DND-41 (cell line): Measurements from ENCODE around the gene ST6GAL2.

Source experiments
- ATAC-seq: fragments of 200-7000 bp; cut with Tn5 transposase; 3 replicates; pipeline ENCODE4 v1.9.1; 2021; ENCODE audit warnings: low read depth; ENCODE audit not compliant: insufficient read depth
- DNase-seq: peaks from one replicate; pipeline ENCODE4 v3.0.0-alpha.2; 2020
- H2AFZ ChIP-seq: 2 replicates; pipeline ENCODE4 v1.6.0; 2012; ENCODE audit warnings: low read depth, low read length
- H3K27ac ChIP-seq: 2 replicates; pipeline ENCODE4 v1.5.1; 2012; ENCODE audit warnings: low read length, inconsistent platforms
- H3K27me3 ChIP-seq: fragments of 200-600 bp; sonication (generic); 2 replicates; pipeline ENCODE4 v1.6.0; 2012; ENCODE audit warnings: low read length, mild to moderate bottlenecking, inconsistent platforms; ENCODE audit not compliant: insufficient read depth, poor library complexity
- H3K36me3 ChIP-seq: 2 replicates; pipeline ENCODE4 v1.5.1; 2012; ENCODE audit warnings: low read length, inconsistent platforms; ENCODE audit not compliant: insufficient read depth
- H3K4me1 ChIP-seq: 2 replicates; pipeline ENCODE4 v1.5.1; 2012; ENCODE audit warnings: mild to moderate bottlenecking, low read length; ENCODE audit not compliant: insufficient read depth
- H3K4me2 ChIP-seq: 2 replicates; pipeline ENCODE4 v1.6.0; 2012; ENCODE audit warnings: mild to moderate bottlenecking, moderate library complexity, low read length, inconsistent platforms; ENCODE audit not compliant: insufficient read depth
- H3K4me3 ChIP-seq, 2 experiments: fragments of 200-600 bp in 1 of 2; shearing (Covaris generic) in 1 of 2; 2 replicates each; pipeline ENCODE4 v1.5.1; 2012 to 2016; ENCODE audit warnings: inconsistent platforms in 2 of 2, low read length in 2 of 2, mild to moderate bottlenecking in 2 of 2, low read depth in 1 of 2, moderate library complexity in 1 of 2
- H3K79me2 ChIP-seq: 2 replicates; pipeline ENCODE4 v1.6.0; 2012; ENCODE audit warnings: low read length, inconsistent platforms; ENCODE audit not compliant: insufficient read depth
- H3K9ac ChIP-seq: 2 replicates; pipeline ENCODE4 v1.6.0; 2012; ENCODE audit warnings: low read depth, mild to moderate bottlenecking, inconsistent platforms, low read length, moderate library complexity
- H3K9me3 ChIP-seq: 2 replicates; pipeline ENCODE4 v1.5.1; 2012; ENCODE audit warnings: low read length, moderate library complexity, mild to moderate bottlenecking, inconsistent platforms; ENCODE audit not compliant: insufficient read depth, severe bottlenecking
- H4K20me1 ChIP-seq: 2 replicates; pipeline ENCODE4 v1.6.0; 2012; ENCODE audit warnings: low read length; ENCODE audit not compliant: insufficient read depth
- EZH2 ChIP-seq: IDR thresholded peaks from 3 replicates; pipeline ENCODE4 v1.6.1; 2012; ENCODE audit warnings: borderline replicate concordance, low read depth, mild to moderate bottlenecking, moderate library complexity, low read length, inconsistent platforms; ENCODE audit not compliant: severe bottlenecking
- TF ChIP-seq, protein P1 (sequence below): IDR thresholded peaks from 2 replicates; pipeline ENCODE4 v1.5.1; 2012; ENCODE audit warnings: borderline replicate concordance, low read length, moderate library complexity, mild to moderate bottlenecking; ENCODE audit not compliant: poor library complexity, severe bottlenecking; ENCODE audit errors: extremely low read depth

ST6GAL2 gene

DNA sequence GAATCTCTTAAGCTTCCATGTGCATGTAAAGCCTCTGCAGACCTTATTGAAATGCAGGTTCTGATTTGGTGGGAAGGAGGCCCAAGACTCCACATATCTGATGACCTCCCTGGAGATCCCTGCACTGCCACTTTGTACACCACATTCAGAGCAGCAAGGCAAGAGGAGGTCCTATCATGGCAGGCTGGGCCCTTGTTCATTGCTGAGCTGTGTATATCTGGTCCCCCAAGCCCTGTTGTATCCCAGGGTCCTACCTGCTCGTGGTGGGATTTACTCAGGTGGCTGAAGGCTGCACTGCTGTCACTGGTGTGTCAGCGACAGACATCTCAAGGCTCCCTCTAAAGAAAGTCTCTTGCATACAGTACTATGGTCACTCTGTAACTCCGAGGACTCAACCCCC is 114.2 kb downstream of the ST6GAL2 start:
- TF ChIP-seq, protein P1, sequence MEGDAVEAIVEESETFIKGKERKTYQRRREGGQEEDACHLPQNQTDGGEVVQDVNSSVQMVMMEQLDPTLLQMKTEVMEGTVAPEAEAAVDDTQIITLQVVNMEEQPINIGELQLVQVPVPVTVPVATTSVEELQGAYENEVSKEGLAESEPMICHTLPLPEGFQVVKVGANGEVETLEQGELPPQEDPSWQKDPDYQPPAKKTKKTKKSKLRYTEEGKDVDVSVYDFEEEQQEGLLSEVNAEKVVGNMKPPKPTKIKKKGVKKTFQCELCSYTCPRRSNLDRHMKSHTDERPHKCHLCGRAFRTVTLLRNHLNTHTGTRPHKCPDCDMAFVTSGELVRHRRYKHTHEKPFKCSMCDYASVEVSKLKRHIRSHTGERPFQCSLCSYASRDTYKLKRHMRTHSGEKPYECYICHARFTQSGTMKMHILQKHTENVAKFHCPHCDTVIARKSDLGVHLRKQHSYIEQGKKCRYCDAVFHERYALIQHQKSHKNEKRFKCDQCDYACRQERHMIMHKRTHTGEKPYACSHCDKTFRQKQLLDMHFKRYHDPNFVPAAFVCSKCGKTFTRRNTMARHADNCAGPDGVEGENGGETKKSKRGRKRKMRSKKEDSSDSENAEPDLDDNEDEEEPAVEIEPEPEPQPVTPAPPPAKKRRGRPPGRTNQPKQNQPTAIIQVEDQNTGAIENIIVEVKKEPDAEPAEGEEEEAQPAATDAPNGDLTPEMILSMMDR: no peak
- TF ChIP-seq EZH2: no peak
- no peaks in the 10 kb centered on the region for H3K4me1 ChIP-seq

DNA sequence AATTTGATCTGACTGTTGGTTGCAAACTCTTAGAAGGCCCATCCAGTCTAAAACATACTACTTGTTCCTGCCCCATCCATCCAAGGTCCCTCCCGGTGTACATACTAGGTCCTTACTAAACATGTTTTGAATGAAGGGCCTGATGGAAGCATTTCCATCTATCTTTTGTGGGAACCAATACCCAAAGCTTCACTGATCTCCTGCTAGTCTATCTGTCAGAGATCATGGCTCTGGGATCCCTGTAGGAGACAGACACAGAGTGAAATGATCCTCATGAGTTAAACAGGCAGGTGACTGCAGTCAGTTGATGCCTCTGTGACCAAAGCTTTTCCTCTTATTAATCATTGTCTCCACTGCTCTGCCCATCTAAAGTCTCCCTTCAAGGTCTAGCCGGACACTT is 115.0 kb downstream of the ST6GAL2 start:
- no peaks in the 10 kb centered on the region for H3K4me1 ChIP-seq
- H3K36me3 ChIP-seq: no peaks in the 10 kb centered on the region
- TF ChIP-seq EZH2: no peak
- no peak overlapping the region for H3K27ac ChIP-seq
- no peak for ATAC-seq
- H3K27me3 ChIP-seq: peaks cover 4% of the 10 kb centered on the region
- H2AFZ ChIP-seq: no peak overlapping the region
- H4K20me1 ChIP-seq: no peaks in the 10 kb centered on the region
- H3K9me3 ChIP-seq: no peaks in the 10 kb centered on the region
- no peak for DNase-seq
- no peak overlapping the region for H3K4me3 ChIP-seq
- H3K4me2 ChIP-seq: no peak overlapping the region
- H3K9ac ChIP-seq: no peak overlapping the region
- H3K79me2 ChIP-seq: no peaks in the 10 kb centered on the region

More for the DNA sequence above, 114.2 kb downstream of the ST6GAL2 start:
- H3K79me2 ChIP-seq: no peaks in the 10 kb centered on the region
- no peaks in the 10 kb centered on the region for H3K9me3 ChIP-seq
- no peak overlapping the region for H2AFZ ChIP-seq
- H4K20me1 ChIP-seq: no peaks in the 10 kb centered on the region
- no peak overlapping the region for H3K9ac ChIP-seq
- peaks cover 4% of the 10 kb centered on the region for H3K27me3 ChIP-seq
- H3K27ac ChIP-seq: no peak overlapping the region
- H3K36me3 ChIP-seq: no peaks in the 10 kb centered on the region
- H3K4me2 ChIP-seq: no peak overlapping the region
- ATAC-seq: no peak
- no peak for DNase-seq
- H3K4me3 ChIP-seq: no peak overlapping the region

DNA sequence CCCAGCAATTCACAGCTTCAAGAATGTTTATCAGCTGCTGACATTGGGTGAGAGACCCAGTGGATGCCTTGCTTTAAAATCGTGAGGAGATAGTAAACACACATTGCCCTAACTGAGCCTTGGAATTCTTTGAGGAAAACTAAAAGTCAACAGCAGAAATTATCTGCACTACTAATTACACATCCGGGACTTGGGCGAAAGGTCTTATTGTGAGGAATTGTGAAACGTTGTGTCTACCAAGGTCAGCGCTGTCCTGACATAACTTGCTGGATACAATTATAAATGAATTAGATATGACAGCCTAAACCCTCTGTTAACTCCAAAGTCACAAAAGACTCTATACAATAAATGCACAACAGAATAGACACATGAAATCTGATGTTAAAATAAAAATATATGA is 121.4 kb downstream of the ST6GAL2 start:
- Histone ChIP-seq H3K9ac (no peak overlapping the region), H3K27me3 (peaks cover 4% of the 10 kb centered on the region), H4K20me1 (no peaks in the 10 kb centered on the region), H3K4me3 (no peak overlapping the region), H3K9me3 (no peaks in the 10 kb centered on the region), H2AFZ (no peak overlapping the region), H3K4me2 (no peak overlapping the region), H3K4me1 (no peaks in the 10 kb centered on the region), H3K36me3 (no peaks in the 10 kb centered on the region), H3K27ac (no peak overlapping the region), H3K79me2 (no peaks in the 10 kb centered on the region)
- no peak for ATAC-seq
- no peak for DNase-seq
- TF ChIP-seq EZH2: no peak
- TF ChIP-seq, protein P1: no peak

DNA sequence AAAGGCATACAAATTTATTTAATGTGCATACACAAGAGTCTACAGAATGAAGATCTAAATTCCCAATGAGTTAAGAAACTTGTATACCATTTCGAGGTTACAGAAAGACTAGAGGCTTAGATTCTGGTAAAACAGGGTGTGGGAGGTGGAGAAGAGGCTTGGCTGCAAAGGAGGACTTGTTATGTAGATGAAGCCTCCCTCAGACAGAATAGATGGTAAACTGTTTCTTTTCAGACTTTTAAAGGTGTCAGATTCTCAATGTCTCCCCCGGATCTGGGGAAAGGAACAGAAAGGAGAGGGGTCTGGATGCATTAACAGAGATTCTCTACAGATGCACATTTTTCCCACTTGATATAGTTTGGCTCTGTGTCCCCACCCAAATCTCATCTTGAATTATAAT is 126.0 kb downstream of the ST6GAL2 start:
- Histone ChIP-seq H3K79me2 (no peaks in the 10 kb centered on the region), H3K9ac (no peak overlapping the region), H3K27ac (no peak overlapping the region), H3K27me3 (no peaks in the 10 kb centered on the region), H2AFZ (no peak overlapping the region), H3K9me3 (no peaks in the 10 kb centered on the region), H3K4me1 (no peaks in the 10 kb centered on the region), H3K36me3 (no peaks in the 10 kb centered on the region), H3K4me2 (no peak overlapping the region), H3K4me3 (no peak overlapping the region), H4K20me1 (no peaks in the 10 kb centered on the region)
- ATAC-seq (no peak), DNase-seq (no peak)
- TF ChIP-seq, protein P1: no peak
- TF ChIP-seq EZH2: no peak
